ENCODE results near the gene MEIS2. TPM values are rescaled to one million over a fixed set of nuclear protein-coding genes. Genes with fewer than 3 reads are reported as not detected.

MEIS2 gene
- total RNA-seq, 4 donors from 2014 or later, result 9.0 to 18.5 (median 16.3) TPM

DNA sequence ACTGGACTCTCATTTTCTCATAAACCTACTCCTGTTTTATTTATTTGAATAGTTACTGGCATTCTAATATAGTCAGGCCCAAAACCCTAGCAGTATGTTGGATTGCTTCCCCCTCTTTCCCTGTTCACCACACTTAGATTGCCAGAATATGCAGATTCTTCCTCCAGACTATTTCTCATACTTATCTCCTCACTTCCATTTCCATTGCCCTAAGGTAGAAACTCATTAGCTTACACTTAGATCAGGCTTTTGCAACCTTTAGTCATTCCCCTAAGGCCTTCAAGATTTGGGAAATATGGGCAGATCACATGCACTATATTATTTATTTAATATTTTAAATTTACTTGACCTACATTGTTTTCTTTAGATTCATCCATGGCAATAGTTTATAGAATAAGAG lies 98.9 kb downstream of the MEIS2 start:
- H3K4me3 ChIP-seq, result no peak overlapping the region
- no peaks in the 10 kb centered on the region for H3K27me3 ChIP-seq
- no peaks in the 10 kb centered on the region for H3K4me1 ChIP-seq
- DNase-seq (ENCODE audit: low spot score in 2 of 2), result no peak
- H3K27ac ChIP-seq, result no peak overlapping the region
- TF ChIP-seq POLR2AphosphoS5 (IDR thresholded peaks at IDR 0.05) (no peak), POLR2A (IDR thresholded peaks at IDR 0.05) (no peak), EP300 (IDR thresholded peaks at IDR 0.05) (no peak)
- TF ChIP-seq, protein P1, sequence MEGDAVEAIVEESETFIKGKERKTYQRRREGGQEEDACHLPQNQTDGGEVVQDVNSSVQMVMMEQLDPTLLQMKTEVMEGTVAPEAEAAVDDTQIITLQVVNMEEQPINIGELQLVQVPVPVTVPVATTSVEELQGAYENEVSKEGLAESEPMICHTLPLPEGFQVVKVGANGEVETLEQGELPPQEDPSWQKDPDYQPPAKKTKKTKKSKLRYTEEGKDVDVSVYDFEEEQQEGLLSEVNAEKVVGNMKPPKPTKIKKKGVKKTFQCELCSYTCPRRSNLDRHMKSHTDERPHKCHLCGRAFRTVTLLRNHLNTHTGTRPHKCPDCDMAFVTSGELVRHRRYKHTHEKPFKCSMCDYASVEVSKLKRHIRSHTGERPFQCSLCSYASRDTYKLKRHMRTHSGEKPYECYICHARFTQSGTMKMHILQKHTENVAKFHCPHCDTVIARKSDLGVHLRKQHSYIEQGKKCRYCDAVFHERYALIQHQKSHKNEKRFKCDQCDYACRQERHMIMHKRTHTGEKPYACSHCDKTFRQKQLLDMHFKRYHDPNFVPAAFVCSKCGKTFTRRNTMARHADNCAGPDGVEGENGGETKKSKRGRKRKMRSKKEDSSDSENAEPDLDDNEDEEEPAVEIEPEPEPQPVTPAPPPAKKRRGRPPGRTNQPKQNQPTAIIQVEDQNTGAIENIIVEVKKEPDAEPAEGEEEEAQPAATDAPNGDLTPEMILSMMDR (IDR thresholded peaks at IDR 0.05), result no peak
- H3K36me3 ChIP-seq, result no peaks in the 10 kb centered on the region
- no peaks in the 10 kb centered on the region for H3K9me3 ChIP-seq

DNA sequence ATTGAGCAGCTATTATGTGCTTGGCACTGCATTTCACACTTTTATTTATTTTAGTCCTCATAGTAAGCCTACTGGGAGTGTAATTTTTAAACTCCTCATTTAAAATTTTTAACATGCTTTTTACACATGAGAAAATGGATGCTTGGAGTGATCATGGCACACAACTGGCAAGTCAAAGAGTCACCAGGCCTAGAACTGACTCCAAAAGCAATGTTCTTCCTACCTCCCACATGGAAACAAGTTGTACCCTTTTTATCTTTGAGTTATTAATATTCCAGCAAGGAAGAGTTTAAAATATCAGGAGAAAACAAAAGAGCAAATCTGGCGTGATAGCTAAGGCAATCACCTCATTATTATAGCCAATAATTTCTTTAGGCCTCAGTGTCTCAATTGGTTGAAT lies 100.6 kb downstream of the MEIS2 start:
- Histone ChIP-seq H3K9me3 (no peaks in the 10 kb centered on the region), H3K4me1 (no peaks in the 10 kb centered on the region), H3K27me3 (no peaks in the 10 kb centered on the region), H3K36me3 (no peaks in the 10 kb centered on the region), H3K27ac (no peak overlapping the region), H3K4me3 (no peak overlapping the region)
- no peak for DNase-seq (ENCODE audit: low spot score in 2 of 2)
- 95% methylated on average over 1 of the region's 1 CpG for WGBS
- TF ChIP-seq POLR2AphosphoS5 (IDR thresholded peaks at IDR 0.05) (no peak), POLR2A (IDR thresholded peaks at IDR 0.05) (no peak), EP300 (IDR thresholded peaks at IDR 0.05) (no peak)
- TF ChIP-seq, protein P1 (IDR thresholded peaks at IDR 0.05), result no peak

DNA sequence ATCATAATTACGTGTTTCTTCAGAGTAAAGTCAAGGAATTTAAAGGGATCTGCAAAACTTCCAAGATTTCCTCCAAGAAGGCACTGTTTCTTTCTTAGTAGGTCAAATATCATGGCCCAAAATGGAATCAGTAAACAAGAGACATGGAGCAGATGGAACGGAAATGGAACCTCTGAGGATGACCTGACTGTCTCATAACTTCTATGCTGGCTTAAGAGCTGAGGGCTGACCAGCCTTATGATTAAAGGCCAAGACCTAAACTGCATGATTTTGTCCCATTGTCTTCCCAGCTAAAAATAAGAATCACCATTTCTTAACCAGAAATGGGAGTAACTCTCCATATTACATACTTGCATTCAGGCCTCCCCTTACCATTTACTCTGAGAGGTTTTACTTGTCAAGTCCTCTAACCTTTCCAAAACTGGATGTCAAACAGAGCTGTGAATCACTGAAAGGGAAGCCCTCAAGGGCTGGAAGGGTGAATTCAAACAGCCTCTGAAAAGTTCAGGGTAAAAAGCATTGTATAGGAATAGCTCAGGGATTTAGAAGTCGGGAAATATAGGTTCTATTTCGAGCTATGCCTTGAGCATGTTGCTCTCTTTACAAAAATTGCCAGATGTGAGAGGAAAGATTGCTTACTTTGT lies 103.7 kb downstream of the MEIS2 start:
- Histone ChIP-seq H3K27ac (no peak overlapping the region), H3K27me3 (no peaks in the 10 kb centered on the region), H3K4me3 (no peak overlapping the region), H3K9me3 (no peaks in the 10 kb centered on the region), H3K36me3 (no peaks in the 10 kb centered on the region), H3K4me1 (no peaks in the 10 kb centered on the region)
- DNase-seq (ENCODE audit: low spot score in 2 of 2), result no peak
- TF ChIP-seq POLR2A (IDR thresholded peaks at IDR 0.05), result no peak
- TF ChIP-seq, protein P1 (IDR thresholded peaks at IDR 0.05), result no peak
- no peak for TF ChIP-seq POLR2AphosphoS5 (IDR thresholded peaks at IDR 0.05)
- TF ChIP-seq EP300 (IDR thresholded peaks at IDR 0.05), result no peak
- 86% methylated on average over 4 of the region's 4 CpGs for WGBS

- 80% methylated on average over 2 of the region's 2 CpGs for WGBS
- Histone ChIP-seq H3K27me3 (no peaks in the 10 kb centered on the region), H3K27ac (no peak overlapping the region), H3K4me1 (no peaks in the 10 kb centered on the region), H3K36me3 (no peaks in the 10 kb centered on the region), H3K4me3 (no peak overlapping the region), H3K9me3 (no peaks in the 10 kb centered on the region)
- no peak for DNase-seq (ENCODE audit: low spot score in 2 of 2)
- TF ChIP-seq, protein P1 (IDR thresholded peaks at IDR 0.05), result no peak
- TF ChIP-seq EP300 (IDR thresholded peaks at IDR 0.05) (no peak), POLR2AphosphoS5 (IDR thresholded peaks at IDR 0.05) (no peak), POLR2A (IDR thresholded peaks at IDR 0.05) (no peak)
Measured at GRCh38 chr15:36996121-36996520, 104.2 kb downstream of the MEIS2 start.

GRCh38 chr15:36994790-36995189 lies 105.6 kb downstream of the MEIS2 start:
- Histone ChIP-seq H3K4me3 (no peak overlapping the region), H3K36me3 (no peaks in the 10 kb centered on the region), H3K4me1 (no peaks in the 10 kb centered on the region), H3K27ac (no peak overlapping the region), H3K27me3 (no peaks in the 10 kb centered on the region), H3K9me3 (no peaks in the 10 kb centered on the region)
- TF ChIP-seq, protein P1 (IDR thresholded peaks at IDR 0.05), result no peak
- TF ChIP-seq POLR2A (IDR thresholded peaks at IDR 0.05) (no peak), POLR2AphosphoS5 (IDR thresholded peaks at IDR 0.05) (no peak), EP300 (IDR thresholded peaks at IDR 0.05) (no peak)
- WGBS, result 71% methylated on average over 8 of the region's 8 CpGs
- no peak for DNase-seq (ENCODE audit: low spot score in 2 of 2)

Measured in suprapubic skin (tissue), 4 donors.